ENCODE results near the gene HMOX2.
A peak's percentile ranks its signal among the peaks of the same experiment; 100 is the strongest.

HMOX2 gene

DNA sequence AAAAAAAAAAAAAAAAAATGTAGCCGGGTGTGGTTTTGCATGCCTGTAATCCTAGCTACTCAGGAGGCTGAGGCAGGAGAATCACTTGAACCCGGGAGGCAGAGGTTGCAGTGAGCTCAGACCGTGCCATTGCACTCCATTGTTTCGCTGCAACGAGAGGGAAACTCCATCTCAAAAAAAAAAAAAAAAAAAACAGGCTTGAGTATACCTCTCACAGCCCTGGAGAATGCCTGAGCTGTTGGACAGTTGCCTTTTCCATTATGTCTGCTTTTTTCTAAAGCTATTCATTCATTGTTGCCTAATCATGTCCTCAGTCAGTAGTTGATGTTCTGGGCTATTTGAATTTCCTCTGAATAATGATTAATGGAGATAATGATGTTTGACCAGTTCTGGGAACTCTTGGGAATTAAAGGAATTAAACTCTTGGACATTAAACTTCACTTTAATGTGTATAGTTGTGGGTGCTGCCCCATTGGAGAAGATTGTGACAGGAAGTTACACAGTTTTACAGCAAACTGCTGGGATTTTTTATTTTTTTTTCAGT, 11.8 kb downstream of the HMOX2 start:
- 92% methylated on average over 5 of the region's 5 CpGs for WGBS
- H3K36me3 ChIP-seq (ENCODE audit: insufficient read depth, low read length), result peaks cover 7% of the 10 kb centered on the region; the same call in 1 of the 2 replicates

DNA sequence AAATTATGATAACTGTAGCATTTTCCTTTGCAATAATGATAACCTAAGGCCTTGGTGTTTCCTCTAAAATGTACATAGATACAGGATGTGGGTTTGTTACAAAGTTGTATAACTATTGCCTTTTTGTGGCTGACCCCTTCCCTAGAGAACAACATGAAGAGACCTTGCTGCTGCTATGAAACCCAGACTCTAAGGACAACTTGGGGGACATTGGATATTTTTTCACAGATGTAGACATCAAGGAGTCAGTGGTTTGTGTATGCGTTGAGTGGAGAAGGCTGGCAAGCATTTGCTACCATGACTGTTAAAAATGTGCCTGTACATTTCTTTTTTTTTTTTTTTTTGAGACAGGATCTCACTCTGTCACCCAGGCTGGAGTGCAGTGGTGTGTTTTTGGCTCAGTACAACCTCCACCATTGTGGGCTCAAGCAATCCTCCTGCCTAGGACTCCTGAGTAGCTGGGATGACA, 12.3 kb downstream of the HMOX2 start:
- Histone ChIP-seq H3K9me3 (ENCODE audit: insufficient read depth, low read depth, low read length) (no peaks in the 10 kb centered on the region), H3K36me3 (ENCODE audit: insufficient read depth, low read length) (peaks cover 7% of the 10 kb centered on the region; the same call in 1 of the 2 replicates), H3K27ac (ENCODE audit: low read depth, low read length) (no peak overlapping the region), H3K27me3 (ENCODE audit: insufficient read depth, low read length) (no peaks in the 10 kb centered on the region), H3K4me1 (ENCODE audit: insufficient read depth, low read length) (no peaks in the 10 kb centered on the region), H3K4me3 (ENCODE audit: low read length) (no peak overlapping the region), H3K9ac (ENCODE audit: low read depth, low read length) (no peak overlapping the region)
- WGBS, result 89% methylated on average over 1 of the region's 1 CpG

More for the DNA sequence above, 11.8 kb downstream of the HMOX2 start:
- Histone ChIP-seq H3K27ac (ENCODE audit: low read depth, low read length) (no peak overlapping the region), H3K27me3 (ENCODE audit: insufficient read depth, low read length) (no peaks in the 10 kb centered on the region), H3K4me3 (ENCODE audit: low read length) (no peak overlapping the region), H3K4me1 (ENCODE audit: insufficient read depth, low read length) (no peaks in the 10 kb centered on the region), H3K9me3 (ENCODE audit: insufficient read depth, low read depth, low read length) (no peaks in the 10 kb centered on the region), H3K9ac (ENCODE audit: low read depth, low read length) (no peak overlapping the region)

DNA sequence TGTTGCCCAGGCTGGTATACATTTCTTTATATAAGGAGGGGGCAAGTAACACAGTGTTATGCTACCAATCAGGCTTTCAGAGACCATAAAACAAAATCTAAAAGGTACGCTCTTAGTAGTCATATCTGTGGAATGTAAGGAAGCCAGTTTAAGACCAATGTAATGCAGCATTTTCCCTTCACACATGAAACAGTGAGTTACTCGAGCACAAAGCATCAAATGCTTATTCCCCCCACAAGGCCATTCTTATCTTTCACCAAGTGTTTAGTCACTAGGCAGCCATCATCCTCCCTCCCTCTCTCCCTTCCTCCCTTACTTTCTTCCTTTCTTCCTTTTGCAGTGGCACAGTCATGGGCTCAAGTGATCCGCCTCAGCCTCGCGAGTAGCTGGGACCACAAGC, 12.8 kb downstream of the HMOX2 start:
- Histone ChIP-seq H3K4me3 (ENCODE audit: low read length) (no peak overlapping the region), H3K9me3 (ENCODE audit: insufficient read depth, low read depth, low read length) (no peaks in the 10 kb centered on the region), H3K36me3 (ENCODE audit: insufficient read depth, low read length) (peaks cover 7% of the 10 kb centered on the region; the same call in 1 of the 2 replicates), H3K27ac (ENCODE audit: low read depth, low read length) (no peak overlapping the region), H3K9ac (ENCODE audit: low read depth, low read length) (no peak overlapping the region), H3K27me3 (ENCODE audit: insufficient read depth, low read length) (no peaks in the 10 kb centered on the region), H3K4me1 (ENCODE audit: insufficient read depth, low read length) (no peaks in the 10 kb centered on the region)
- 87% methylated on average over 5 of the region's 5 CpGs for WGBS

DNA sequence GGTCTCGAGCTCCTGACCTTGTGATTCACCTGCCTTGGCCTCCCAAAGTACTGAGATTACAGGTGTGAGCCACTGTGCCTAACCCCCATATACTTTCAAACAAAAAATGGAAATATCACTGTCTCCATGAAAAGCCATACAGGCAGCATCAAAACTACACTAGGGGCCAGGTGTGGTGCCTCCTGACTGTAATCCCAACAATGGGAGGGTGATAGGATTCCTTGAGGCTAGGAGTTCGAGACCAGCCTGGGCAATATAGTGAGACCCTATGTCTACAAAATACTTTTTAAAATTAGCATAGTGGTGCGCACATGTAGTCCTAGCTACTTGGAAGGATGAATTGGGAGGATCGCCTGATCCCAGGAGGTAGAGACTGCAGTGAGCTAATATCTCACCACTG, 15.7 kb downstream of the HMOX2 start:
- Histone ChIP-seq H3K9ac (ENCODE audit: low read depth, low read length) (no peak overlapping the region), H3K4me1 (ENCODE audit: insufficient read depth, low read length) (peaks cover 5% of the 10 kb centered on the region; the same call in 1 of the 2 replicates), H3K9me3 (ENCODE audit: insufficient read depth, low read depth, low read length) (no peaks in the 10 kb centered on the region), H3K36me3 (ENCODE audit: insufficient read depth, low read length) (no peaks in the 10 kb centered on the region), H3K27me3 (ENCODE audit: insufficient read depth, low read length) (no peaks in the 10 kb centered on the region), H3K27ac (ENCODE audit: low read depth, low read length) (no peak overlapping the region), H3K4me3 (ENCODE audit: low read length) (no peak overlapping the region)
- WGBS, result over 99% methylated on average over 4 of the region's 4 CpGs

DNA sequence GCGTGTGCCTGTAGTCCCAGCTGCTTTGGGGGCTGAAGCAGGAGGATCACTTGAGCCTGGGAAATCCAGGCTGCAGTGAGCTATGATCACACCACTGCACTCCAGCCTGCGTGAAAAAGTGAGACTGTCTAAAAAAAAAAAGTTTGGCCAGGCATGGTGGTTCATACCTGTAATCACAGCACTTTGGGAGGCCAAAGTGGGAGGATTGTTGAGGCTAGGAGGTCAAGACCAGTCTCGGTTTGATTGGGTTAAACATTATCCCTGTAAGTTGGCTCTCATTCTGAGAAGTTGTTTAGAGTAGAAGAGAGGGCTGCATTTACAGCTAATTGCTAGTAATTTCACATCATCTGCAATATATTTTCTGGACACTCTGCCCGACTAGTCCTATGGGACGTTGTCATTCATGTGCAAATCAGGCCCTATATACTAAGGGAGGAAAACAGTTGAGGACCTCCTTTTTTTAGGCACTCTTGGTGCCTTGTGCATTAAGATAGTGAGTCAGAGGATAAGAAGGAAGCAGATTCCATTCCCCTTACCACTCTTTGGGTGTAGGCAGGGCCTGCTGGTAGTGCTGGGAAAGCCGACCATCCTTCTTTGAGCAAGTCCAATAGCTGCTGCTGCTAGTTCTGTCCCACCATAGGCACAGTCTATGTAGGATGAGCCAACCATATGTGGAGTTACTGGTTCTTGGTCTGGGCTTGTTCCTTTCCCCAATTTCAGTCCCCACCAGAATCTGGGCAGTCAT, 18.7 kb downstream of the HMOX2 start:
- Histone ChIP-seq H3K4me3 (ENCODE audit: low read length) (no peak overlapping the region), H3K27me3 (ENCODE audit: insufficient read depth, low read length) (no peaks in the 10 kb centered on the region), H3K9me3 (ENCODE audit: insufficient read depth, low read depth, low read length) (no peaks in the 10 kb centered on the region), H3K9ac (ENCODE audit: low read depth, low read length) (no peak overlapping the region), H3K36me3 (ENCODE audit: insufficient read depth, low read length) (no peaks in the 10 kb centered on the region), H3K4me1 (ENCODE audit: insufficient read depth, low read length) (peaks cover 7% of the 10 kb centered on the region; the same call in 1 of the 2 replicates), H3K27ac (ENCODE audit: low read depth, low read length) (no peak overlapping the region)
- 94% methylated on average over 6 of the region's 6 CpGs for WGBS

DNA sequence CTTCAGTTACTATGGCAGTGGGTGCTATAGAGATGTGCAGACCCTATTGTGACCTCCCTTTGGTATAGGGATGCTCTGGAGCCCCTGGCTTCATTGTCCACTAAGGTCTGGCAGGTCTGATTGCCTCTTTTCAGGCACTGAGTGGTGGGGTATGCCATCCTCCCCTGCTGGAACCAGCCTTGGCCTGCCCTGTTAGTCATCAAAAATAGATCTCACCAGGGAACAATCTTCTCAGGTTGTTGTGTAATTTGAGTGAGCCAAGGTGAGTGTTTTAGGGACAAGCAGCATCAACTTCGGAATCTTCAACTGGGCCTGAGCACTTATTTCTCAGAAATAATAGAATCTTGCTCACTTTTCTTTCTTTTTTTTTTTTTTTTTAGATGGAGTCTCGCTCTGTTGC, 19.6 kb downstream of the HMOX2 start:
- no peaks in the 10 kb centered on the region for H3K36me3 ChIP-seq (ENCODE audit: insufficient read depth, low read length)
- H3K27me3 ChIP-seq (ENCODE audit: insufficient read depth, low read length), result no peaks in the 10 kb centered on the region
- H3K27ac ChIP-seq (ENCODE audit: low read depth, low read length), result no peak overlapping the region
- H3K9ac ChIP-seq (ENCODE audit: low read depth, low read length), result no peak overlapping the region
- 92% methylated on average over 2 of the region's 2 CpGs for WGBS
- H3K4me3 ChIP-seq (ENCODE audit: low read length), result no peak overlapping the region
- peaks cover 16% of the 10 kb centered on the region; the same call in 1 of the 2 replicates for H3K4me1 ChIP-seq (ENCODE audit: insufficient read depth, low read length)
- no peaks in the 10 kb centered on the region for H3K9me3 ChIP-seq (ENCODE audit: insufficient read depth, low read depth, low read length)

DNA sequence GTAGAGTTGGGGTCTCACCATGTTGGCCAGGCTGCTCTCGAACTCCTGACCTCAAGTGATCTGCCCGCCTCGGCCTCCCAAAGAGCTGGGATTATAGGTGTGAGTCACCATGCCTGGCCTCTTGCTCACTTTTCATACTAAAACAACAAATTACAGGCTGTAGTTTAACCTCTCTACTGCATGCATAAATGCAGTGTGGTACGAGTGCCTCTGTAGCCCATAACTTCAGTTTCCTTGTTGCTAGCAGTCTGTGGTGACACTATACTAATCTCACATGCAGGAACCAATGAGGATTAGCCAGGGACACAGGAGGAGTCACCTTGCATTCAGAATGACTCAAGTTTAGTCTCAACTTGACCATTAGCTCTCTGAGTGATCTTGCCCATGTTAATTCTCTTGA, 20.1 kb downstream of the HMOX2 start:
- Histone ChIP-seq H3K9ac (ENCODE audit: low read depth, low read length) (no peak overlapping the region), H3K4me1 (ENCODE audit: insufficient read depth, low read length) (peaks cover 21% of the 10 kb centered on the region; the same call in 1 of the 2 replicates), H3K27me3 (ENCODE audit: insufficient read depth, low read length) (no peaks in the 10 kb centered on the region), H3K27ac (ENCODE audit: low read depth, low read length) (no peak overlapping the region), H3K36me3 (ENCODE audit: insufficient read depth, low read length) (no peaks in the 10 kb centered on the region), H3K9me3 (ENCODE audit: insufficient read depth, low read depth, low read length) (no peaks in the 10 kb centered on the region), H3K4me3 (ENCODE audit: low read length) (no peak overlapping the region)
- WGBS, result 93% methylated on average over 4 of the region's 4 CpGs

DNA sequence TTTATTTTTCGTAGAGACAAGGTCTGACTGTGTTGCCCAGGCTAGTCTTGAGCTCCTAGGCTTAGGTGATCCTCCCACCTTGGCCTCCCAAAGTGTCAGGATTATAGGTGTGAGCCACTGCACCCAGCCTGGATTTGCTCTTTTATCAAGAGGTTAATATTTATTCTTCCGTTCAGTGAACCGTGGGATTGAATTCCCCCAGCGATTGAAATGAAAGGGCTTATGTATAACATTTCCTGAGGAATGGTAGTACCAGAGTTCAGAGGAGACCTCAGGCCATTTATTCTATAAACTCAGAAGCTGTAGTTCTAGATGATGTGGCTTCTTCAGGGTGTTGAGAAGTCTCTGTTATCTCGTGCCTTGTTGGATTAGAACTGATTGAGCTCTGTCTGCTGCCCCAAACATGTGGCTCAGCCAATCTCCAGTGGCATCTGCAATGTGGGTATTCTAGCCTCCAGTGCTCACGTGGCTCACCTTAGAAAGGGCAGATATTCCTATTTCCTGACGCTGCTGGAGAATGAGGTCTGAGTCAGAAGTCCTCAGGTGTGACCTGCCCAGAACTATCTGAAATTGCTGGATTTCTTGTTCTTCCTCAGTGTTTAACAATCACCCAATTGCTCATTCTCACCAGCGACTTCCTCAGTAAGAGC, 22.5 kb downstream of the HMOX2 start:
- H3K9me3 ChIP-seq (ENCODE audit: insufficient read depth, low read depth, low read length), result no peaks in the 10 kb centered on the region
- peaks cover 25% of the 10 kb centered on the region; the same call in 1 of the 2 replicates for H3K4me1 ChIP-seq (ENCODE audit: insufficient read depth, low read length)
- 91% methylated on average over 8 of the region's 8 CpGs for WGBS
- H3K9ac ChIP-seq (ENCODE audit: low read depth, low read length), result no peak overlapping the region
- no peak overlapping the region for H3K27ac ChIP-seq (ENCODE audit: low read depth, low read length)
- H3K4me3 ChIP-seq (ENCODE audit: low read length), result no peak overlapping the region
- no peaks in the 10 kb centered on the region for H3K36me3 ChIP-seq (ENCODE audit: insufficient read depth, low read length)
- no peaks in the 10 kb centered on the region for H3K27me3 ChIP-seq (ENCODE audit: insufficient read depth, low read length)

DNA sequence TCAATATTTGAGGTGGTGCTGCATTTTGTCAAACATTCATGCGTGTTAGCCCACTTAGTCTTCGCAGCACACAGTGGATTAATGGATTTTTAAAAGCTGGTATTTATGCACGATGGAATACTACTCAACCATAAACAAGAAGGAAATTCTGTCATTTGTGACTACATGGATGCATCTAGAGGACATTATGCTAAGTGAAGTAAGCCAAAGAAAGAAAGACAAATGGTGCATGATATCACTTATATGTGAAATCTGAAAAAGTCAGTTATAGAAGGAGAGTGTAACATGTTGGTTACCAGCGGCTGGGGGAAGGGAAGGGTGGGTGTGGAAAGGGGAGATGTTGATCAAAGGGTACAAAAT, 23.0 kb downstream of the HMOX2 start:
- 98% methylated on average over 3 of the region's 4 CpGs for WGBS
- H3K4me3 ChIP-seq (ENCODE audit: low read length), result no peak overlapping the region
- no peak overlapping the region for H3K27ac ChIP-seq (ENCODE audit: low read depth, low read length)
- H3K9me3 ChIP-seq (ENCODE audit: insufficient read depth, low read depth, low read length), result no peaks in the 10 kb centered on the region
- H3K27me3 ChIP-seq (ENCODE audit: insufficient read depth, low read length), result no peaks in the 10 kb centered on the region
- peaks cover 25% of the 10 kb centered on the region; the same call in 1 of the 2 replicates for H3K4me1 ChIP-seq (ENCODE audit: insufficient read depth, low read length)
- H3K9ac ChIP-seq (ENCODE audit: low read depth, low read length), result no peak overlapping the region
- no peaks in the 10 kb centered on the region for H3K36me3 ChIP-seq (ENCODE audit: insufficient read depth, low read length)

DNA sequence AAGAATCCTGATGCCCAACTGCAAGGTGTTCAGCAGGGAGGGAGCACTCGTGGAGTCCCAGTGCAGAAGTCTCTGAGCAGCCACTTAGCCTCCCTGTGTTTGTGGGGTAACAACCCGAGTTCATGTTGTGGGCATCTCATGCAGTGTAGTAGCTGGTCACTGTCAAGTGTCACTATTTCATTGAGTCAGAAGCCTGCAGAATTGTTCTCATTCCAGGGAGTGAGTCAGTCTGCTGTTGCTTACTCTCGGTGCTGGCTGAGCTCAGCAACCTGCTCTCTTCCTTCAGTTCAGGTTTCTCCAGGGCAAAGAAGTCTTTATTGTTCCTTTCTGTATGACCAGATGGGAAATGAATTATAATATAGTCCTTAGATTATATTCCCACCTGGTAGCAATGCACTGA, 24.1 kb downstream of the HMOX2 start:
- Histone ChIP-seq H3K9me3 (ENCODE audit: insufficient read depth, low read depth, low read length) (no peaks in the 10 kb centered on the region), H3K4me3 (ENCODE audit: low read length) (no peak overlapping the region), H3K36me3 (ENCODE audit: insufficient read depth, low read length) (no peaks in the 10 kb centered on the region), H3K27ac (ENCODE audit: low read depth, low read length) (0 out of 2 replicates have a peak overlapping the region, but pooled peaks have one; percentile 17), H3K4me1 (ENCODE audit: insufficient read depth, low read length) (peaks cover 24% of the 10 kb centered on the region; the same call in 1 of the 2 replicates), H3K27me3 (ENCODE audit: insufficient read depth, low read length) (no peaks in the 10 kb centered on the region), H3K9ac (ENCODE audit: low read depth, low read length) (no peak overlapping the region)
- 72% methylated on average over 3 of the region's 3 CpGs for WGBS

DNA sequence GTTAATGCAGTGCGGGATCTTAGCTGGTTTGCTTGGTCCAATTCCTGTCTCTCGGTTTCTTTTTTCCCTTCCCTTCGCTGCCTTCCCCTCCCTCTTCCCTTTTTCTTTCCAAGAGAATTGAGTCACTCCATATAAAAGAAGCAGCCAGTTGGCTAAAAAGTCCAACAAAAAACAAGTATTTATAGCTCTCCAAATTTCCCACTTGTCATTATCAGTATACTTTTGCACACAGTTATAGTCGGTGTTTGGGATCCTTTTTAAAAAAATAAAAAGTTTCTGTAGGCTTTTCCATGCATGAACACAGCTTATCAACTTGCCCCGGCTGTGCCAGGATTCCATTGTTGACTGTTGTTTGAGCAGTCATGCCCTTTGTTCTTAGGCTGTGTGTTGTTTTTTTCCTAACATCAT, 24.9 kb downstream of the HMOX2 start:
- H3K36me3 ChIP-seq (ENCODE audit: insufficient read depth, low read length), result no peaks in the 10 kb centered on the region
- H3K9ac ChIP-seq (ENCODE audit: low read depth, low read length), result no peak overlapping the region
- 86% methylated on average over 5 of the region's 5 CpGs for WGBS
- no peak overlapping the region for H3K4me3 ChIP-seq (ENCODE audit: low read length)
- H3K4me1 ChIP-seq (ENCODE audit: insufficient read depth, low read length), result peaks cover 20% of the 10 kb centered on the region; the same call in 1 of the 2 replicates
- no peaks in the 10 kb centered on the region for H3K9me3 ChIP-seq (ENCODE audit: insufficient read depth, low read depth, low read length)
- no peak overlapping the region for H3K27ac ChIP-seq (ENCODE audit: low read depth, low read length)
- no peaks in the 10 kb centered on the region for H3K27me3 ChIP-seq (ENCODE audit: insufficient read depth, low read length)

Data from HUES64 (cell line).